ENCODE measurements around the gene MTCL1. TPM values are rescaled to one million over a fixed set of nuclear protein-coding genes. Genes with fewer than 3 reads are reported as not detected.

MTCL1 gene
- total and polyA plus RNA-seq, 10 of the 15 experiments (the other 5 are each of a cell fraction or from before 2014, with no cell fraction given): 0.03 to 0.36 (median 0.13) TPM; not detected in 4

- BruUV-seq (replicated peaks): no TSS peak
Observed at GRCh38 chr18:8758466-8758865, 53.1 kb downstream of the MTCL1 start.

GRCh38 chr18:8760984-8761383 lies 55.6 kb downstream of the MTCL1 start:
- H3K4me1 ChIP-seq (ENCODE audit: control insufficient read depth, insufficient read depth, low read length): no peaks in the 10 kb centered on the region; the same call in 1 of the 2 replicates
- POLR2A ChIA-PET: no interaction called here
- RAD21 ChIA-PET (ENCODE audit: unreplicated experiment): no interaction called here
- SMC1A ChIA-PET (ENCODE audit: uncharacterized antibody, unreplicated experiment): no interaction called here
- H4K20me1 ChIP-seq (ENCODE audit: control insufficient read depth, insufficient read depth): no peaks in the 10 kb centered on the region
- no peak for FAIRE-seq
- no peak for DNase-seq (ENCODE audit: low read depth, low spot score)
- in situ Hi-C loops (cut with MboI): no loop called here
- no peak for ATAC-seq
- WGBS (ENCODE audit: insufficient coverage, insufficient replicate concordance, low lambda C conversion rate, missing lambda C conversion rate): 11% methylated on average over 2 of the region's 2 CpGs
- TF ChIP-seq SIX5 (IDR thresholded peaks at IDR 0.05; ENCODE audit: low read depth, low read length, severe bottlenecking) (no peak), PKNOX1 (IDR thresholded peaks at IDR 0.05) (no peak), TAF1 (IDR thresholded peaks at IDR 0.05; ENCODE audit: borderline replicate concordance, low read depth, low read length) (no peak), ZNF207 (IDR thresholded peaks at IDR 0.05; ENCODE audit: borderline replicate concordance) (no peak), SRF (IDR thresholded peaks at IDR 0.05; ENCODE audit: low read depth in 2 of 2, low read length in 2 of 2) (no peak), MTA2 (IDR thresholded peaks at IDR 0.05; ENCODE audit: low read depth) (no peak), STAT3 (IDR thresholded peaks at IDR 0.05; ENCODE audit: low read depth, low read length) (no peak), PML (IDR thresholded peaks at IDR 0.05; ENCODE audit: low read length) (no peak), HSF1 (IDR thresholded peaks at IDR 0.05; ENCODE audit: low read depth, low read length) (no peak), DPF2 (IDR thresholded peaks at IDR 0.05) (no peak), CREM (IDR thresholded peaks at IDR 0.05; ENCODE audit: low read depth) (no peak), JUND (IDR thresholded peaks at IDR 0.05; ENCODE audit: low read depth, low read length) (no peak), USF1 (IDR thresholded peaks at IDR 0.05; ENCODE audit: borderline replicate concordance, extremely low read length, insufficient read depth, low read depth, low read length) (no peak), HCFC1 (IDR thresholded peaks at IDR 0.05; ENCODE audit: low read length) (no peak), IRF4 (IDR thresholded peaks at IDR 0.05; ENCODE audit: low read depth, low read length) (no peak), NR2C2 (IDR thresholded peaks at IDR 0.05; ENCODE audit: borderline replicate concordance, control insufficient read depth, insufficient read length, low read depth) (no peak)
- H2AFZ ChIP-seq (ENCODE audit: control insufficient read depth, low read depth, low read length): no peak overlapping the region
- H3K27ac ChIP-seq (ENCODE audit: control insufficient read depth, insufficient read depth): no peak overlapping the region
- H3K4me3 ChIP-seq: no peak overlapping the region
- no peaks in the 10 kb centered on the region for H3K36me3 ChIP-seq (ENCODE audit: control insufficient read depth in 2 of 2, insufficient read depth in 2 of 2, low read length in 1 of 2)
- H3K9me3 ChIP-seq (replicated peaks; ENCODE audit: control insufficient read depth, insufficient read depth, low read length): no peaks in the 10 kb centered on the region; the same call in 2 of the 3 replicates
- intact Hi-C loops (cut with micrococcal nuclease; ENCODE audit: unreplicated experiment): no loop called here
- no peaks in the 10 kb centered on the region for H3K79me2 ChIP-seq (ENCODE audit: control insufficient read depth, insufficient read depth, low read length)
- H3K9ac ChIP-seq (ENCODE audit: control insufficient read depth, insufficient read depth, low read length): no peak overlapping the region
- no peak overlapping the region for H3K4me2 ChIP-seq (ENCODE audit: control insufficient read depth, insufficient read depth)
- BruUV-seq (replicated peaks): no TSS peak
- no peaks in the 10 kb centered on the region; a peak in 1 of 4 replicates for H3K27me3 ChIP-seq (replicated peaks in 1 of 2; ENCODE audit: control insufficient read depth in 2 of 2, insufficient read depth in 2 of 2, low read length in 1 of 2)
- CTCF ChIA-PET: no interaction called here

More at GRCh38 chr18:8758466-8758865, 53.1 kb downstream of the MTCL1 start:
- H3K4me1 ChIP-seq (ENCODE audit: control insufficient read depth, insufficient read depth, low read length): peaks cover 5% of the 10 kb centered on the region; the same call in 1 of the 2 replicates
- H3K4me3 ChIP-seq: no peak overlapping the region
- FAIRE-seq (no peak), ATAC-seq (no peak), DNase-seq (ENCODE audit: low read depth, low spot score) (no peak)
- H3K9me3 ChIP-seq (replicated peaks; ENCODE audit: control insufficient read depth, insufficient read depth, low read length): no peaks in the 10 kb centered on the region; the same call in 2 of the 3 replicates
- ChIA-PET SMC1A (ENCODE audit: uncharacterized antibody, unreplicated experiment) (no interaction called here), POLR2A (no interaction called here), RAD21 (ENCODE audit: unreplicated experiment) (no interaction called here), CTCF (no interaction called here)
- no peak overlapping the region for H2AFZ ChIP-seq (ENCODE audit: control insufficient read depth, low read depth, low read length)
- no peaks in the 10 kb centered on the region for H3K79me2 ChIP-seq (ENCODE audit: control insufficient read depth, insufficient read depth, low read length)
- no peak for TF ChIP-seq TCF12 (IDR thresholded peaks at IDR 0.05; ENCODE audit: low read depth, low read length)
- no peaks in the 10 kb centered on the region for H3K36me3 ChIP-seq (ENCODE audit: control insufficient read depth in 2 of 2, insufficient read depth in 2 of 2, low read length in 1 of 2)
- H3K27ac ChIP-seq (ENCODE audit: control insufficient read depth, insufficient read depth): no peak overlapping the region
- no peaks in the 10 kb centered on the region; a peak in 1 of 4 replicates for H3K27me3 ChIP-seq (replicated peaks in 1 of 2; ENCODE audit: control insufficient read depth in 2 of 2, insufficient read depth in 2 of 2, low read length in 1 of 2)
- WGBS (ENCODE audit: insufficient coverage, insufficient replicate concordance, low lambda C conversion rate, missing lambda C conversion rate): 42% methylated on average over 4 of the region's 4 CpGs
- no peak overlapping the region for H3K9ac ChIP-seq (ENCODE audit: control insufficient read depth, insufficient read depth, low read length)
- H3K4me2 ChIP-seq (ENCODE audit: control insufficient read depth, insufficient read depth): no peak overlapping the region
- in situ Hi-C loops (cut with MboI): no loop called here
- no peaks in the 10 kb centered on the region for H4K20me1 ChIP-seq (ENCODE audit: control insufficient read depth, insufficient read depth)
- intact Hi-C loops (cut with micrococcal nuclease; ENCODE audit: unreplicated experiment): no loop called here

All from GM12878 (cell line).